Epithelial cell of prostate (primary cell): ENCODE data around the gene RGS6.

Source experiments
- DNase-seq: peaks from one replicate; pipeline ENCODE4 v3.0.0-alpha.2; 2011; ENCODE audit warnings: low read depth, low spot score
- H3K27ac ChIP-seq: fragments of 450-650 bp; 2 replicates; pipeline ENCODE4 v1.5.1; 2017; ENCODE audit warnings: mild to moderate bottlenecking

Gene RGS6

DNA sequence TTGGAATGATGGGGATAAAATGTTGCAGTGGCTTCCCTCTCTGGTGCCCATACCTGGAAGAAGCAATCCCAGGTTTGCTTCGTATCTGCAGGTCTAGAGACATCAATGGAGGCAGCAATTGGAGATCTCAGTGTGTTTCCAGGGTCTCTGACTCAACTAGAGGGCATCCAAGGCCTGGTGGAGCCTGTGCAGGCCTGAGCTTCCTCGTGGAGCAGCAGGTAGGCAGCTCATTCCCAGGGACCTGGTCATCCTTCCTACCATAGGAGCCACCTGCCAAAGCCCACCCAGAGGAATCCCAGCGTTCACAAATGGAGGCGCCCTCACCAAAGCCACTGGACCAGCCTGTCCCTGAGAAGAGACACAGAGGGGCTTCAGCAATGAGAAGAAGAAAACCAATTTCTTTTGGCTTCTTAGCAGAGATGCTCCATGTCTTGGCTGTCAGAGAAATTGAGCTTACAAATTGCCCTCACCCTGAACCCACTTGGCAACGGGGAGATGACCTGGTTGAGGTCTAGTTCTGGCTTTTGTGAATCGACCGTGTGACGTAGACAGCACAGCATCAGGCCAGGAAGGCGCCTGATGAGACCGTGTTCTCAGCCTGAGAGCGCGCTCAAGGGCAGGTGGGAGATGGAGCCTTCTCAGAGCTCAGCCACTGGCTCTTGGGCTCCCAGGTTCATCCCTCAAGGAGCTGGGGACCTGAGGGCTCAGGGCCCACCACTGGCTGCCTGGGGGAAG lies 678.0 kb downstream of the RGS6 start:
- no peak overlapping the region for H3K27ac ChIP-seq
- DNase-seq, result no peak

DNA sequence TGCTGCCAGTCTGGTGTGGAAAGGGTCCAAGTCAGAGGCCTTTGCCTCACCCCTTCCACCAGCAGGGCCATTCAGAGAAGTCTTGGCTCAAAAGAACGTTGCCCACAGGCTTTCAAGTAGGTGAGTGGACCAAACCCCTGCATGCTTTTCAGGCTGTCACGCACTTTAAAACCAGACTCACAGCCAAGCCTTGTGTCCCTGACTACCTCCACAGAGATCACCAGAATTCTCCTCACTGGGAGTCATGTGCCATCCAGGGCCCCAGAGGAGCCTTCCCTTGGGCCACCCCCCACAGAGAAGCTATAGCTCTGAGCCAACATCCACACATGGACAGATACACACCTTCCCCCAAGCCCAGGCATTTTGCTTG lies 678.6 kb downstream of the RGS6 start:
- no peak overlapping the region for H3K27ac ChIP-seq
- no peak for DNase-seq

DNA sequence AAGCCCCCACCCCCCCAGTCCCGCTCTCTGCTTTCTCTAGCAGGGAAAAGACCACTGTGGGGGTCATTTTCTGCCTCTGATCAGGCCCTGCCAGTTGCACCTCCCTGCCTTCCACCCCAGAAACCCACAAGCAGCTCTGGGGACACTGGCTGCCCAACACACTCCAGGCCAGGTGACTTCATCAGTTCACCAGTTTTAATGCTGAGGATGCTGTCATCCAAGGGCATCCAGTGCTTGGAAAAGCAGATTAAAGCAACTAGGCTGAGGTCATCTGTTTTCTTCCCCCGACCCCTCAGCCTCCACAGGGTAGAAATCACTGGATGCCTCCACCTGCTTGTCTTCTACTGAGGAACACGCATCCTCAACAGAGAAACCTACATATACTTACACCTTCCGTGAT lies 679.3 kb downstream of the RGS6 start:
- DNase-seq, result no peak
- no peak overlapping the region for H3K27ac ChIP-seq

GRCh38 chr14:72612041-72612440 lies 679.8 kb downstream of the RGS6 start:
- H3K27ac ChIP-seq, result no peak overlapping the region
- DNase-seq, result no peak

GRCh38 chr14:72613231-72613974 lies 681.2 kb downstream of the RGS6 start:
- no peak for DNase-seq
- H3K27ac ChIP-seq, result no peak overlapping the region

DNA sequence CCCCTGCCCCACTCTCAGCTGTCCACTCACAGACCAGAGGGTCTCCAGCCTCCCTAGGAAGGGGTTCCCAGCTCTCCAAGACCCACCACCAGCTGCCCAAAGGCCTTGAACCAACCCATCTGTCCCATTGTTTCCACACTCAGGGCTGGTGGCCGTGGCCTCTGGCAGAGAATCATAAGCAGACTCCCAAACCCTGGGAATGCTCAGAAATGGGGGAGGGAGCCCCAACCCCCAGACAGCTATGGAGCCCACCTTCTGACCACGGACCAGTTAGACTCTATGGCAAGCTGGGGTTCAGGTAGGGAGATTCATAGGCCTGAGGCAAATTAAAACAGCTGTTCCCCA lies 681.7 kb downstream of the RGS6 start:
- no peak overlapping the region for H3K27ac ChIP-seq
- DNase-seq, result no peak

DNA sequence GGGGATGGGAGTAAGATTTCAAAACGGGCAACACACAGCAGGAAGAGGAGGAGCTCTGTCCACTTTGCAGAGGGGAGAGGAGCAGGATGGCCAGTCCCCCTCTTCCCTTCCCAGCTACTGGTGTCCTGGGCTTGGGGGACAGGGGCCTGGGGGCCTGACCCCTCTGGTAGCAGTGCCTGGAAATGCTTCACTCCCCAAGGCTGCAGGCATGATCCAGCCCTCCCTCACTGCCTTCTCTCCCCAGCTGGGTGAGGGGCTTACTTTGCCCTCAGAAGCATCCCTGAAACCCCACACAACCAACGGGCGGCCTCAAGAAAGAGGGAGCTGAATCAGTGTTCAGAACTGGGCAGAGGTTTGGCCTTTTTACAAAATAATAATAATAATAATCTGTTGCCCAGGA lies 682.1 kb downstream of the RGS6 start:
- no peak for DNase-seq
- H3K27ac ChIP-seq, result no peak overlapping the region

DNA sequence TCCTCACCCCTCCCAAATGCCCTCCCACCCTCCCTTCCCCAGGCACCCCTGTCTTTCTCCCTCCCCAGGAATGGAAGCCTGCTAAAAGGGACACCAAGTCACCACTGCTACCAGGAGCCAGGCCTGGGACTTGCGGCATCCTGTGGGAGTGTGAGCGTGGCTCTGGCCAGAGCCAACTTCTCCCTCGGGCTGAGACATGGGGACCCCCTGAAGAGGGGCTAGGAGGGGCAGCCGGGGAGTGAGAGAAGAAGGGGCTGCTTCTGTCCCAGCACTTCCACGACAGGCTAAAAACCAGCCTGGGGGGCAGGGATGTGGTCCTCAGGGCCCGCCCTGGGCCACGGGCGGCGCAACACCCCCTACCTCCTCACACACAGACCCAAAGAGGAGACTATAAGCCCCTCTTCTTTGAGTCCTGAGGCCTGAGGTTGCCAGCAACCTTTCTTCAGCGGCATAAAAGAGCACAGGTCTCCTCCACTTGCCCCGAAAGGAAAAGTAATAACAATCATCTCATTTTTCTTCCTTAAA lies 682.7 kb downstream of the RGS6 start:
- no peak for DNase-seq
- peak overlapping the region; percentile 58 for H3K27ac ChIP-seq

DNA sequence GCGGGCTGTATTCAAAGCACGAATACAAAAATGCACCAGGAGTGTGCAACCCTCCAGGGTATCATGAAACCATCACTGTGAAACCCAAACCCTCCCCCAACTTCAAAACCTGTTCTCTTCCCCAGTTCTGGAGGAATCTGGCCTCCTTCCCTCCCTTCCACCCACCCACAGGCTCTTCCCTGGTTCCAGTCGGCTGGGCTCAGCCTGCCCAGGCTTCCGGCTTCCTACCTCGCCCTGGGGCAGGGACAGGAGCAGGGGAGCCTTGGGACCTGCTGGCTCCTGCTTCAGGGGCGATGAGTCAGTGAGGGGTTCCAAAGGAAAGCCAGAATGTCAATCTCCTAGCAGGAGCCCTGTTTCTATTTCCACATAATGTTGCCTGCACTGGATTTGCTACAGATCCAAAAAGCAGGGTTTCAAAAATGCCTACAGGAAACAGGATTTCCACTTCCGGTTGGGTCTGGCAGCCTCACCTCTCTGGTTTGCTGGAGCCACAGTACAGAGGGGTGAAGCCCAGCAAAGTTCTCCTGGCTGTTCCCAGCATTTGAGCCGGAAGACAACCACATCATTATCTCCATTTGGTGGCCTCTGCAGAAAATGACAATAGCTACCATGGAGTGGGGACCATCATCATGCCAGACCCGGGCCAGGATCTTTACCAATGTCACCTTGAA lies 683.4 kb downstream of the RGS6 start:
- peak overlapping the region; percentile 58 for H3K27ac ChIP-seq

More for the DNA sequence above, 683.4 kb downstream of the RGS6 start:
- peak; percentile 12 for DNase-seq
